GM19238 (cell line): ENCODE data around the gene PTPRE.
"Not testable (repeated sequence)": the region's sequence is repeated elsewhere in the genome, so short reads cannot be mapped to it uniquely, and the experiment has no call there.

ENCODE experiments used
- DNase-seq: peaks from one replicate; pipeline ENCODE4 v3.0.0; 2011; ENCODE audit warnings: low spot score; ENCODE audit not compliant: insufficient read length

Gene PTPRE

DNA sequence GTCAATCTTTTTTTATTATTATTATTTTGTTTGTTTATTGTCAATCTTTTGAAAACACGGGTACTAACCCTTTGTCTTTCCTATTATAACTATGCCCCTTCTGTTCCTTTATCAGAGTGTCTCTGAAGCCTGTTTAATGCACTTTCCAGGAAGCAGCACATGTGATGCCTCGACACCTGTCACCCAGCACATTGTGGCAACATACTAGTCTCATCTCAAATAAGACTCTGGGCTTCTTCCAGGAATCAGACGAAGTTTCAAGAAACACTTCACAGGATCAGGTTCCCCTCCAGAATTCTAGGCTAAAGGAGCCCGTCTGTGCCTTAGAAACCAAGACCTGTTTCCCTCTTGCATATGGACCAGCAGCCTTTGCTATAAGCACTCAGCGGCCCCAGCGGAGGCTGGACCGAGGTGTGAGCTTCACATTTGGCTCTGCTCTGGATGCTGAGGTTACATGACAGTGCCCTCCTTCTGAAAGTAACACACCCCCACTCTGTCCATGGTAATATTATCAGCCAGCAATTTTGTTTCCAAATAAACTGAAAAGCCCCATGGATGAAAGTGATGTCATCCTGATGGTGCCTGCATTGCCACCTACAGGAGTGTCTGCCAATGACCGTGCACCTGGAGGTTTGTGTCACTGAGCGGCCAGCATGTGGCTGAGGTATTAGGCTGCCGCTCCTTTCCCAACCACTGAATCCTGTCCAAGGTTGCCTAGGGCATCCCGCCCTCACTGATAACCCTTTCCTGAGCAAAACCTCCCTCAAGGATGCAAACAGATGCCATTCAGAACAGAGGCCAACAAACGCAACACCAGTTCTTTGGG, 181.2 kb downstream of the PTPRE start:
- no peak for DNase-seq

- DNase-seq = no peak
These were observed 184.8 kb downstream of the PTPRE start for GRCh38 chr10:128091636-128092210.

DNA sequence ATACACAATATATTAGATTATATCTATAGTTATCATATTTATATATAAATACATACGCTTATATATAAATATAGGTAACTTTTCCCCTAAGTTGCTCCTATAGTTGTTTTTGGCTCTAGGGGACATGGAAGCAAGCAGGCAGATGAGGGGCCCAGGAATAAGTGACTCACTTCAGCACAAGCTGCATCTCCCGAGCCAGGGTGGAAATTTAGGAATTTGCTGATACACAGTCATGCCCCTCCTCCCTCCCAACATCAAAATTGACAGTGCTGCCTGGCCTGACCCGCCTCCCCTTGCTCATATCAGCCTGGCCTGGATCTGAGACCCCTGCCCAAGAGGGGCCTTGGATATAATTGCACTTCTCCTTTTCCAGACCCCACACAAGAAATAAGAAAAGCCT, 185.6 kb downstream of the PTPRE start:
- DNase-seq = no peak

GRCh38 chr10:128094596-128094995, 187.7 kb downstream of the PTPRE start:
- DNase-seq = not testable (repeated sequence)

GRCh38 chr10:128095027-128095752, 188.3 kb downstream of the PTPRE start:
- no peak for DNase-seq

DNA sequence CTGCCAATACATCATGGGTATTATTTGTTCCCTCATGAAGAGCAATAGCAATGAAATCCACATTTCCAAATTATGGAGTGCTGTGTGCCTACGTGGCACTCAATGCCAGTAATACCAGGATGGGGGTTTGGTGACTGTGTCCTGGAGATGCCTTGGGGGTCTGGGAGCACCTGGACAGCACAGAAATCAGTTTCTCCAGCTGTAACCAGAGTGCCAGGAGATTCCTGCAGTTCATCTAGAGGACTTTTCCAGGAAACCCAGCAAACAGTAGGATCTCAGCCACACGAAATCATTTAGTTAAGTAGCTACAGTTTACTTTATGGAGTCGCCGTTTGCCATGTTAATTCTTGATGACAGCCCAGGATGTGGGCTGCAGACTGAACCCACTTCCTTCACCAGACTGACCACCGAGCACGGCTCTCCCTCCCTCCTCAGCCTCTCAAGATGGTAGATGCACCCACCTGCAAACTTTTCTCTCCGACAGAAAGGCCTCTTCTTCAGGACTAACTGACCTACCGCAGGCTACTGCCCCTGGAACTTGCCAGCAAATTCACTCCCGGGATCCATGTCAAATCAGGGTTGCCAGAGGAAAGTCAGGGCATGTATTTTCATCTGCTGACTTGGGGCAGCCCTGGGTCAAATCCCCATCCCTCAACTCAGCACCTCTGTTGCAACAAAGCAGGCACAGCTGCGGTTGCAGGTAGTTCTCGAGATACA, 189.0 kb downstream of the PTPRE start:
- DNase-seq = no peak

- DNase-seq = no peak
These were observed 189.7 kb downstream of the PTPRE start for GRCh38 chr10:128096486-128097199.

DNA sequence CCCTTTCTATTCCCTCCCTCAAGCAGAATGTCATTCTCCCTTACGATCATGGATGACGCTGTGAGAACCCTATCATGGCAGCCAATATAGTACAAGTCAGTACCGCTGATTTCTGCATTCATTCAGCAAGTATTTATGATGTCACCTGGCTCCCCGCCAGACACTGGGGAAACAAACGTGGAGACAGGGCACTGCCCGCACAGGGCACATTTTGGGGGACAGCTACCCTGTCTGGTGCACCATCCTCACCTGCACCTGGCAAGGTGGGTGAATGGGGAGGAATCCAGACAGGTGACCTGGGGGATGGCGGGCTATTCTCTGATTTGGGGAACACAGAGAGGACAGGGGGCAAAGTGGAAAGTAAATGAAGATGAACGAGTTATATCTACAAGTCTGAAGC, 190.9 kb downstream of the PTPRE start:
- no peak for DNase-seq

- no peak for DNase-seq
These were observed 191.7 kb downstream of the PTPRE start for GRCh38 chr10:128098631-128099030.

- DNase-seq = no peak
These were observed 193.0 kb downstream of the PTPRE start for GRCh38 chr10:128099901-128100300.

- no peak for DNase-seq
These were observed 195.0 kb downstream of the PTPRE start for GRCh38 chr10:128101901-128102300.

- no peak for DNase-seq
These were observed 195.8 kb downstream of the PTPRE start for GRCh38 chr10:128102480-128103228.

DNA sequence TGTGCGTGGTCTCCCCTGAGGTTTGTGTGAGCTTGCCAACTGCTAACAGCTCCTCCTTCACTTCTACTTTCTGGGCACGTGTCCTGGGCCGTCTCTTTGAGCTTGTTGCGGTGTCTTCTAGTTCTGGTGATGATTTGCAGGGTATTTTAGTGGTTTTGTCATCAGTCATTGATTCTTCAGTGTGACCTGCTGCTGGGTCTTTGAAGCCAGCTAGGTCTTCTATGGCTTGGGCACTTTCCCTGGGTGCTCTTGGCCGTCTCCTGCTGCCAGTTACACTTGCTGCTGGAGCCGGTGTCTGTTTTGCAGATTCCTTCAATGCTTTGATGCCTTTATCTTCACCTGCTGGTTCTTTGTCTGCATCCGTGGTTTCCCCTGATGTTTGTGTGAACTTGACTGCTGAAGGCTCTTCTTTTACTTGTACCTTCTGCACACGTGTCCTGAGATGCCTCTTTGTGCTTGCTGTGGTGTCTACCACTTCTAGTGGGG, 196.4 kb downstream of the PTPRE start:
- DNase-seq = no peak

DNA sequence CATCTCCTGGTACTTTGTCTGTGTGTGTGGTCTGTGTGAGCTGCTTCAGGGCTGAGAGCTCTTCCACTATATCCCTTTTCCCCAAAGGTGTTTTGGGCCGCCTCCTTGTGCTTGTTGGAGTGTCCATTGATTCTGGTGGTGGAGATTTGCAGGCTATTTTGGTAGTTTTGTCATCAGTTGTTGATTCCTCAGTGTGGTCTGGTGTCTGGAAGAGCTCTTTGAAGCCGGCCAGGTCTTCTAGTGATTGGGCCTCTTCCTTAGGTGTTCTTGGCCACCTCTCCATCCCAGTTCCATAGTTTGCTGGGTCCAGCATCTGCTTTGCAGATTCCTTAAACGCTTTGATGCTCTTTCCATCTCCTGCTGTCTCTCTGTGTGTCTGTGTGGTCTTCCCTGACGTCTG, 198.5 kb downstream of the PTPRE start:
- no peak for DNase-seq

GRCh38 chr10:128109707-128110106, 202.8 kb downstream of the PTPRE start:
- no peak for DNase-seq

GRCh38 chr10:128110339-128110738, 203.4 kb downstream of the PTPRE start:
- DNase-seq = no peak

GRCh38 chr10:128111696-128112095, 204.8 kb downstream of the PTPRE start:
- no peak for DNase-seq

DNA sequence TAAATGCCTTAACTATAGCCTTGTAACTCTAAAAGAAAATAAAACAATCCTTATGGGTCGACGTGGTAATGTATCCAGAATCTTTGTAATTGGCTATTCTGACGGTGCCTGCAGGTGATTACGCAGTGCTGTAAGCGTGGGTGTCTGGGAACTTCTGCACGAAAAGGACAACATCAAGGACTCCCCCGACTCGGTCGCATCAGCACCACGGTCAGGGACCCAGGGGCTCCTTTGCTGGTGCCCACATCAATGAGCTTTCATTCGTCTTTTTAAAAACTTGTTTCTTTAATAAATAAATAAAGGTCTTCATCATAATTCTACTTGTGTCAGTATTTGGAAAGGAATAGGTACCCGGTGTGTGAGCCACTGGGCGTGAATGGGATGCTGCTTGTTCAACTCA, 206.1 kb downstream of the PTPRE start:
- no peak for DNase-seq

DNA sequence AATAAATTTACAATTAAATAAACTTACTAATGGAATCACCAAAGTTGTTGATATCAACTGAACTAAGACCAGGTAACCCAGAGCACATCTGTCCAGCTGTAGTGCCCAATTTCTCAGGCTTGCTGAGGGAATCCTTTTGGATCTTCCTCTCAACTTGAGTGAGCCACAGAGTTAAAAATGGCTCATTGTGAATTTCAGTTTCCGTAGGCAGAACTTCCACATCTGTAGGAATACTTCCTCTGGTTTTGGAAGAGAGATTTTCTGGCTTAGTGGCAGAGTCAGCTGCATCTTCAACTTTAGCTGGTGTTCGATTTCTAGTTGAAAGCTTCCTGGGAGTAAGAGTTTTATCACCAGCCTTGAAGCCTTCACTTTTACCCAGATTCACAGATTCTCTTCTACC, 208.0 kb downstream of the PTPRE start:
- no peak for DNase-seq

- no peak for DNase-seq
These were observed 208.5 kb downstream of the PTPRE start for GRCh38 chr10:128115356-128115755.
